Endodermal cell (in vitro differentiated cells): ENCODE data around the gene CAPZB. TPM values are rescaled to one million over a fixed set of nuclear protein-coding genes. Genes with fewer than 3 reads are reported as not detected.
"Not testable (repeated sequence)": the region's sequence is repeated elsewhere in the genome, so short reads cannot be mapped to it uniquely, and the experiment has no call there.

Experiments
- DNase-seq: peaks from one replicate; pipeline ENCODE4 v3.0.0-alpha.2; 2017
- H3K27ac ChIP-seq: 2 replicates; pipeline ENCODE4 v1.5.1; 2013; ENCODE audit warnings: mild to moderate bottlenecking, low read depth, low read length, moderate library complexity
- H3K27me3 ChIP-seq: 2 replicates; pipeline ENCODE4 v1.6.1; 2013; ENCODE audit warnings: mild to moderate bottlenecking, low read length, moderate library complexity; ENCODE audit not compliant: insufficient read depth, control insufficient read depth, poor library complexity, severe bottlenecking
- H3K36me3 ChIP-seq: 2 replicates; pipeline ENCODE4 v1.7.0; 2013; ENCODE audit warnings: mild to moderate bottlenecking, low read length, moderate library complexity; ENCODE audit not compliant: control insufficient read depth, insufficient read depth
- H3K4me1 ChIP-seq: one replicate; pipeline ENCODE4 v1.7.0; 2013; ENCODE audit warnings: low read length; ENCODE audit not compliant: control insufficient read depth, insufficient read depth
- H3K4me3 ChIP-seq: 2 replicates; pipeline ENCODE4 v1.5.1; 2013; ENCODE audit warnings: mild to moderate bottlenecking, low read length, moderate library complexity
- H3K9ac ChIP-seq: 2 replicates; pipeline ENCODE4 v1.6.1; 2013; ENCODE audit warnings: mild to moderate bottlenecking, low read length, moderate library complexity; ENCODE audit not compliant: poor library complexity, severe bottlenecking; ENCODE audit errors: extremely low read depth
- H3K9me3 ChIP-seq: 2 replicates; pipeline ENCODE4 v1.6.1; 2013; ENCODE audit warnings: mild to moderate bottlenecking, low read length, moderate library complexity; ENCODE audit not compliant: control insufficient read depth
- H3K27ac Mint-ChIP-seq: 2 replicates; pipeline ENCODE4 v1.8.0; 2020; ENCODE audit warnings: mixed read lengths
- H3K27me3 Mint-ChIP-seq: 2 replicates; pipeline ENCODE4 v1.8.0; 2021; ENCODE audit warnings: mild to moderate bottlenecking, mixed read lengths; ENCODE audit not compliant: insufficient read depth
- H3K36me3 Mint-ChIP-seq: 2 replicates; pipeline ENCODE4 v1.8.0; 2020; ENCODE audit warnings: low read depth, mixed read lengths
- H3K4me1 Mint-ChIP-seq: 2 replicates; pipeline ENCODE4 v1.8.0; 2020; ENCODE audit warnings: mixed read lengths
- H3K4me3 Mint-ChIP-seq: 2 replicates; pipeline ENCODE4 v1.8.0; 2020; ENCODE audit warnings: mild to moderate bottlenecking, moderate library complexity, mixed read lengths
- H3K9me3 Mint-ChIP-seq: 2 replicates; pipeline ENCODE4 v1.8.0; 2020; ENCODE audit warnings: mild to moderate bottlenecking, mixed read lengths
- WGBS, 2 experiments: methylation state at CpG; one replicate each; pipeline versions ENCODE4 v1.1.5 to v1.1.7; 2013; ENCODE audit warnings: missing lambda C conversion rate in 2 of 2, mixed read lengths in 1 of 2; ENCODE audit not compliant: insufficient coverage in 1 of 2, insufficient read length in 1 of 2; 5-methylcytosine and 5-hydroxymethylcytosine counted together
- total RNA-seq, 2 donors: library from RNA; stranded (reverse); fragmentation: NEBNext Ultra II Directional in 1 of 2; extraction: Animal tissue kit (Norgen Biotek cat#: 25700) in 1 of 2; gene quantifications; 2 replicates in 1 of 2; 3 replicates in 1 of 2; pipeline ENCODE4 v1.2.1, GENCODE V29; 2021
- TF ChIP-seq, protein P1 (sequence below): fragments of 200-600 bp; sonication (generic); conservative IDR thresholded peaks from 2 replicates; pipeline ENCODE4 v1.5.0; 2021; ENCODE audit warnings: antibody characterized with exemption, mild to moderate bottlenecking

The CAPZB gene
- total RNA-seq, 2 donors from 2014 or later = 334 to 362 TPM

DNA sequence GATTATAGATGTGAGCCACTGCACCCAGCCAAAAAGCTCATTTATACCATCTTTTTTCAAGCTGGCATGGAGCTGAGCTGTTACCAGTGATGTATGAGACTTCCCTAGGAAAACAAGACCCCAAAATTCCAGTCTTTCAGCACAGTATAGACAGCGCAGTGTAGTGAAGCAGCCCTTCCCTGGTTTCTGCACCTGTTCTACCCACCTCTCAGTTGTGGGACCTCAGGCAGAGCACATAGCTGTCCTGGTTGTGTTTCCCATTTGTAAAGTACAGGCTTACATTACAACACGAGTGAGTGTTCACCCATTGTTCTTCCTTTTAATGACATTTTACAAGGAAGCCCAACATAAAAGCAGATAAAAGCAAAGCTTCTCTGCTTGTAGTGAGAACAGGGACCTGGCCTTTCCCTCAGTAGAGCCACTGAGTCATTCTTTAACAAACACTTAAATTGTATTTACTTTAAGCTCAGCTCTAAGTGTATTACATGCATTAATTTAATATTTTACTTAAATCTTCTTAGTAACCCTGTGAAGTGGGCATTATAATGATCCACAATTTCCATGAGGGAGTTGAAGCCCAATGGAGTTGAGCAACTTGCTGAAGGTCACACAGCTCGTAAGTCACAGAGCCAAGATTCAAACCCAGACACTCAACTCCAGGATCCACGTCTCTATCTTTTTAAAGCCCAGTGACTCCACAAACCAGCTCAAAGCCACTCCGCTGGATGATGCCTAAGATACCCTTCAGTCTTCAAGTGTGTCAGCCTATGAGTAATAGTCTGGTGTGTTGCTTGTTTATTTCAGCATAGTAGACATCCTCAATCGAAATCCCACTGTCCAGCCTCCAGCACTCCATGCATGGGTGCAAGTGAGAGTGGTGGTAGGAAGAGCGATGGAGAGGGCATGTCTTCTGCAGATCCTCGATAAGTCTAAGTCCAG is 40.5 kb upstream of the CAPZB start:
- no peak for DNase-seq
- no peaks in the 10 kb centered on the region for H3K27me3 Mint-ChIP-seq
- H3K4me1 ChIP-seq = no peaks in the 10 kb centered on the region
- H3K36me3 Mint-ChIP-seq = no peaks in the 10 kb centered on the region
- no peaks in the 10 kb centered on the region for H3K4me1 Mint-ChIP-seq
- H3K27ac Mint-ChIP-seq = no peak overlapping the region
- TF ChIP-seq, protein P1, sequence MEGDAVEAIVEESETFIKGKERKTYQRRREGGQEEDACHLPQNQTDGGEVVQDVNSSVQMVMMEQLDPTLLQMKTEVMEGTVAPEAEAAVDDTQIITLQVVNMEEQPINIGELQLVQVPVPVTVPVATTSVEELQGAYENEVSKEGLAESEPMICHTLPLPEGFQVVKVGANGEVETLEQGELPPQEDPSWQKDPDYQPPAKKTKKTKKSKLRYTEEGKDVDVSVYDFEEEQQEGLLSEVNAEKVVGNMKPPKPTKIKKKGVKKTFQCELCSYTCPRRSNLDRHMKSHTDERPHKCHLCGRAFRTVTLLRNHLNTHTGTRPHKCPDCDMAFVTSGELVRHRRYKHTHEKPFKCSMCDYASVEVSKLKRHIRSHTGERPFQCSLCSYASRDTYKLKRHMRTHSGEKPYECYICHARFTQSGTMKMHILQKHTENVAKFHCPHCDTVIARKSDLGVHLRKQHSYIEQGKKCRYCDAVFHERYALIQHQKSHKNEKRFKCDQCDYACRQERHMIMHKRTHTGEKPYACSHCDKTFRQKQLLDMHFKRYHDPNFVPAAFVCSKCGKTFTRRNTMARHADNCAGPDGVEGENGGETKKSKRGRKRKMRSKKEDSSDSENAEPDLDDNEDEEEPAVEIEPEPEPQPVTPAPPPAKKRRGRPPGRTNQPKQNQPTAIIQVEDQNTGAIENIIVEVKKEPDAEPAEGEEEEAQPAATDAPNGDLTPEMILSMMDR = no peak
- no peaks in the 10 kb centered on the region for H3K27me3 ChIP-seq
- peaks cover 10% of the 10 kb centered on the region for H3K9me3 ChIP-seq
- 84 to 91% methylated on average over 5 to 8 of the region's 8 CpGs for WGBS, 2 experiments
- H3K9ac ChIP-seq = no peak overlapping the region
- peaks cover 6% of the 10 kb centered on the region for H3K9me3 Mint-ChIP-seq
- H3K27ac ChIP-seq = no peak overlapping the region
- H3K36me3 ChIP-seq = no peaks in the 10 kb centered on the region
- H3K4me3 Mint-ChIP-seq = no peak overlapping the region
- H3K4me3 ChIP-seq = no peak overlapping the region

DNA sequence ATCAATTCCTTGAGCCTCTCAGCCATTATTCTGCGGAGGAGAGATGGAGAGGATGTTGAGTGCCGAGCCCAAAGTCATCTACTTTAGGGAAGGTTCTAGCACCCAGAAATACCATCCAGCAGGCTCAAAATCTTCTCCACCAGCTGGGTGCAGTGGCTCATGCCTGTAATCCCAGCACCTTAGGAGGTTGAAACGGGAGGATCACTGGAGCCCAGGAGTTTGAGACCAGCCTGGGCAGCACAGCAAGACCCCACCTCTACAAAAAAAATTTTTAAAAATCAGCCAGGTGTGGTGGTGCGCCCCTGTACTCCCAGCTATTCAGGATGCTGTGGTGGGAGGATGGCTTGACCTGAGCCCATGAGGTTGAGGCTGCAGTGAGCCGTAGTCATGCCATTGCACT is 39.5 kb upstream of the CAPZB start:
- Histone ChIP-seq H3K27me3 (no peaks in the 10 kb centered on the region), H3K9me3 (peaks cover 10% of the 10 kb centered on the region), H3K9ac (no peak overlapping the region), H3K4me3 (no peak overlapping the region), H3K36me3 (no peaks in the 10 kb centered on the region), H3K27ac (no peak overlapping the region), H3K4me1 (no peaks in the 10 kb centered on the region)
- Mint-ChIP-seq H3K27me3 (no peaks in the 10 kb centered on the region), H3K36me3 (no peaks in the 10 kb centered on the region), H3K27ac (no peak overlapping the region), H3K4me3 (no peak overlapping the region), H3K4me1 (no peaks in the 10 kb centered on the region), H3K9me3 (peaks cover 6% of the 10 kb centered on the region)
- no peak for DNase-seq
- TF ChIP-seq, protein P1 = no peak
- 90 to 91% methylated on average over 2 to 5 of the region's 5 CpGs for WGBS, 2 experiments

DNA sequence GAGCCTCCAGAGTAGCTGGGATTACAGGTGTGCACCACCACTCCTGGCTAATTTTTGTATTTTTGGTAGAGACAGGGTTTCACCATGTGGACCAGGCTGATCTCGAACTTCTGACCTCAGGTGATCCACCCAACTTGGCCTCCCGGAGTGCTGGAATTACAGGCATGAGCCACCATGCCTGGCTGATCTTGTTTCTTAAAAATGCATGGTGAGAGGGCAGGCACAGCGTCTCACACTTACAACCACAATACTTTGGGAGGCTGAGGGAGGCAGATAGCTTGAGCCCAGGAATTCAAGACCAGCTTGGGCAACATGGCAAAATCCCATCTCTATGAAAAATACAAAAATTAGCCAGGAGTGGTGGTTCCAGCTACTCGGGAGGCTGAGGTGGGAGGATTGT is 37.2 kb upstream of the CAPZB start:
- not testable (repeated sequence) for H3K4me3 Mint-ChIP-seq, H3K9ac ChIP-seq, H3K36me3 ChIP-seq, H3K4me3 ChIP-seq, H3K27ac ChIP-seq, H3K27me3 ChIP-seq, H3K27me3 Mint-ChIP-seq, H3K27ac Mint-ChIP-seq, H3K4me1 ChIP-seq, H3K36me3 Mint-ChIP-seq, H3K4me1 Mint-ChIP-seq
- peak; percentile 53 for DNase-seq
- peaks cover 10% of the 10 kb centered on the region for H3K9me3 ChIP-seq
- WGBS, 2 experiments = 86 to 92% methylated on average over 3 to 4 of the region's 4 CpGs
- H3K9me3 Mint-ChIP-seq = peaks cover 12% of the 10 kb centered on the region
